ENCODE results near the gene SERGEF. TPM values are rescaled to one million over a fixed set of nuclear protein-coding genes. Genes with fewer than 3 reads are reported as not detected.

SERGEF gene
- total and polyA plus RNA-seq, 11 donors, result 11.6 to 55.0 (median 22.1) TPM

DNA sequence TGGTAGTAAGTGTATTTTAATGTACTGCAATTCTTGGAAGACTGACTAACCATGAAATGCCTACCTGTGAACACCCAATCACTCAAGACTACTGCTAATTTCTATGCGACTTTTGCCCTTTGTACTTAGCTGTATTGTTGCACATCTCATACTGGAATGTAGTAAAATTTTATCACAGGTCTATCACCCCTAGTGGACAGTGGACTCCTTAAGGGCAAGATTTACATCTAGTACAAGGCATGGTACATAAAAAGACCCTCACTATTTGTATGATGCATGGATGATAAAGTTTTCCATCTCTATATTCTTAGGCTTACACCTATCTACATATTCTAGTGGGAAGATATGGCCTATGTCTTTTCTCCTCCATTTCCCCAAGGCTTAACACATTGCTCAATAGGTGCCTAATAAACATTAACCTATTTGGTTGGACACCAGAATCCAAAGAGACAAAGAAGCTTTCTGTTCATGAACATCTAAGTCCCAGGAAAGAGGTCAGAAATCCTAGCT is 26.1 kb downstream of the SERGEF start:
- intact Hi-C loops (cut with DNase I), result no loop called here
- Histone ChIP-seq H3K36me3 (peaks cover 0 to 49% (median 27%) of the 10 kb centered on the region in 9 donors), H3K27ac (no peak overlapping the region), H3K27me3 (no peaks in the 10 kb centered on the region), H3K4me3 (no peak overlapping the region), H3K9me3 (no peaks in the 10 kb centered on the region), H3K4me1 (peaks cover 0 to 16% (median 4%) of the 10 kb centered on the region in 12 donors)
- ATAC-seq (no peak), DNase-seq (no peak)
- TF ChIP-seq POLR2A (IDR thresholded peaks at IDR 0.05), result no peak
- TF ChIP-seq, protein P1, sequence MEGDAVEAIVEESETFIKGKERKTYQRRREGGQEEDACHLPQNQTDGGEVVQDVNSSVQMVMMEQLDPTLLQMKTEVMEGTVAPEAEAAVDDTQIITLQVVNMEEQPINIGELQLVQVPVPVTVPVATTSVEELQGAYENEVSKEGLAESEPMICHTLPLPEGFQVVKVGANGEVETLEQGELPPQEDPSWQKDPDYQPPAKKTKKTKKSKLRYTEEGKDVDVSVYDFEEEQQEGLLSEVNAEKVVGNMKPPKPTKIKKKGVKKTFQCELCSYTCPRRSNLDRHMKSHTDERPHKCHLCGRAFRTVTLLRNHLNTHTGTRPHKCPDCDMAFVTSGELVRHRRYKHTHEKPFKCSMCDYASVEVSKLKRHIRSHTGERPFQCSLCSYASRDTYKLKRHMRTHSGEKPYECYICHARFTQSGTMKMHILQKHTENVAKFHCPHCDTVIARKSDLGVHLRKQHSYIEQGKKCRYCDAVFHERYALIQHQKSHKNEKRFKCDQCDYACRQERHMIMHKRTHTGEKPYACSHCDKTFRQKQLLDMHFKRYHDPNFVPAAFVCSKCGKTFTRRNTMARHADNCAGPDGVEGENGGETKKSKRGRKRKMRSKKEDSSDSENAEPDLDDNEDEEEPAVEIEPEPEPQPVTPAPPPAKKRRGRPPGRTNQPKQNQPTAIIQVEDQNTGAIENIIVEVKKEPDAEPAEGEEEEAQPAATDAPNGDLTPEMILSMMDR (IDR thresholded peaks at IDR 0.05), result no peak
- 88 to 92% (median 90%) methylated on average over 1 of the region's 1 CpG for WGBS, 4 donors

DNA sequence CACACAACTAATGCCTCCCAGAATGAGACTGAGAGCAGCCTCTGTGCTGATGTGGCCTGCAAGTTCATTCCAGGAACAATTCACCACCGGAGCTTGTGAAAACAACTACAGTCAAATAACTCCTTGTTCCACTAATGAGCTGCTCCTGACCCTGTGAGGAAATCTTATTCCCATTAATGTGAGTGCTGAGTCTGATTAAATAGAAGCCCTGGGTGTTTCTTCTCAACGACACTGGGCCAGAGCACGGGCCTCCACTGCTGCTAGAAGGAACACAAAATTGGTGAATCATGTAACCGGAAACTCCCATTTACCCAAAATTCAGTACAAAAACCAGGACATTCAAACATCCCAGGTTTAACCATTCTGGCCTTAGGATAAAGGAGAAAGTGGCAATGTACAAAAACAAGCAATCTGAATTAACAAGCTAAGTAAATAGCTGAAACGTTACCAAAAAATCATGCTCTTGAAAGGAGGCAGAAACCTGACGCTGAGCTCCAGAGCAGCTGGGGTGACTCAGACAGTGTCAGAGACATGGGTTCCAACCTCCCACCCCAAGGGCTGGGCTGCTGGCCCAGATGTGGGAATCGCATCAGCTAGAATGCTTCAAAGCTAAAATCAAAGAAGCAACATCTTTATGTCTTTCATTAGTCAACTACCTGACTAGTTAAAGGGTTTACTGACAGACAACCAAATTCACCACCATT is 26.7 kb downstream of the SERGEF start:
- TF ChIP-seq, protein P1 (IDR thresholded peaks at IDR 0.05), result no peak
- TF ChIP-seq POLR2A (IDR thresholded peaks at IDR 0.05), result no peak
- Histone ChIP-seq H3K36me3 (peaks cover 0 to 56% (median 27%) of the 10 kb centered on the region in 9 donors), H3K4me1 (peaks cover 0 to 16% (median 4%) of the 10 kb centered on the region in 12 donors), H3K9me3 (no peaks in the 10 kb centered on the region), H3K27me3 (no peaks in the 10 kb centered on the region), H3K4me3 (no peak overlapping the region), H3K27ac (peak overlapping the region in 5 of 12 donors; percentile 12 to 48 (median 18))
- 59 to 72% (median 67%) methylated on average over 6 to 7 of the region's 7 CpGs for WGBS, 4 donors
- intact Hi-C loops (cut with DNase I), result no loop called here
- DNase-seq, result peak in 2 of 5 donors; percentile 50 to 53
- peak; percentile 47 to 78 (median 67) for ATAC-seq

DNA sequence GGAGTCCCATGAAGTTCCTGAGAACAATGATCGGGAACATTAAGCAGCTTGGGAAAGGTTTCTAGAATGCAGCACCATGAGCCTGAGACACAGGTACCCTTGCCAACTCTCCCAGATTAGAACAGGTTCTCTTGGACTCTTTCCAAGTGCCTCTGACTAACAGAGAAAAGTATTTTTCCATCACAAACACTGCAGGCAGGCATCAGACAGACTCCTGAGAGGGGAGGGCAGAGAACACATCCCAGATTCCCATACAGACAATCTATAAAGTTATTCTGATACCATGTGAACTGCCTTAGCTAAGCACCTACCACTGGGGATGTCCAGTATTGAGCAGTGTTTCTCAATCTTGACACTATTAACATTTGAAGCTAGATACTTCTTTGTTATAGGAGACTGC is 27.3 kb downstream of the SERGEF start:
- TF ChIP-seq, protein P1 (IDR thresholded peaks at IDR 0.05), result no peak
- TF ChIP-seq POLR2A (IDR thresholded peaks at IDR 0.05), result no peak
- no peak overlapping the region for H3K4me3 ChIP-seq
- peak in 1 of 5 donors; percentile 40 for DNase-seq
- H3K27me3 ChIP-seq, result no peaks in the 10 kb centered on the region
- 59 to 86% (median 65%) methylated on average over 1 of the region's 1 CpG for WGBS, 4 donors
- intact Hi-C loops (cut with DNase I), result no loop called here
- H3K27ac ChIP-seq, result peak overlapping the region in 5 of 12 donors; percentile 12 to 48 (median 18)
- H3K36me3 ChIP-seq, result peaks cover 0 to 58% (median 27%) of the 10 kb centered on the region in 9 donors
- peaks cover 0 to 16% (median 4%) of the 10 kb centered on the region in 12 donors for H3K4me1 ChIP-seq
- peak; percentile 70 to 79 (median 76) for ATAC-seq
- H3K9me3 ChIP-seq, result no peaks in the 10 kb centered on the region

DNA sequence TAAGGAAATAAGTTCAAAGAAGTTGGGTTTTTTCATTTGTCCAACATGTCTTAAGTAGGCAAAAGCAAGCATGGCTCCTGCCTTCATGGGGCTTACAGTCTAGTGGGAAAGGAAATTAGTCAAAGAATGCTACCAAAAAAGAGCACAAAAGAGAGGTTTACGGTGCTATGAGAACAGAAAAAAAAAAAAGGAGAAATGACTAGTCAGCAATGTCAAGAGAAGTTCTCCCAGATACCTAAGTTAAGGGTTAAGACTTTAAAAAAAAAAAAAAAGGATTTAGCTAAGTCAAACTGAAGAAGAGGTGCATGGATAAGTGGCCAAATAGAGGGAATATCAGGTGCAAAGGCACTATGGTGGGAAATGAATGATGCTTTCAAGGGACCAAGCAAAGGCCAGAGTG is 29.3 kb downstream of the SERGEF start:
- no peaks in the 10 kb centered on the region for H3K27me3 ChIP-seq
- peaks cover 0 to 17% (median 5%) of the 10 kb centered on the region in 12 donors for H3K4me1 ChIP-seq
- no peak overlapping the region for H3K27ac ChIP-seq
- intact Hi-C loops (cut with DNase I), result loop anchor here in 1 of 10 donors (5.0 kb wide), 1 partner anchor 386 kb away; no protein-coding TSS in a partner anchor
- H3K4me3 ChIP-seq, result no peak overlapping the region
- DNase-seq, result no peak
- TF ChIP-seq, protein P1 (IDR thresholded peaks at IDR 0.05), result no peak
- TF ChIP-seq POLR2A (IDR thresholded peaks at IDR 0.05), result no peak
- no peak for ATAC-seq
- peaks cover 0 to 56% (median 24%) of the 10 kb centered on the region in 9 donors for H3K36me3 ChIP-seq
- WGBS, 4 donors, result 89 to 96% (median 93%) methylated on average over 1 of the region's 1 CpG
- H3K9me3 ChIP-seq, result no peaks in the 10 kb centered on the region

Measured in heart left ventricle (tissue), 16 donors.